Gastroesophageal sphincter (tissue), 3 donors: ENCODE measurements around the gene GNPTAB.

ENCODE experiments used
- EP300 ChIP-seq: sonication (generic); formaldehyde crosslinking; IDR thresholded peaks from one replicate; pipeline ENCODE4 v1.6.1; 2017; ENCODE audit warnings: antibody characterized with exemption, mild to moderate bottlenecking
- POLR2A ChIP-seq, 2 donors: fragments of 450-650 bp; IDR thresholded peaks; one replicate each; pipeline ENCODE4 v1.6.1; 2017; ENCODE audit warnings: antibody characterized with exemption in 2 of 2, mild to moderate bottlenecking in 2 of 2, moderate library complexity in 1 of 2
- POLR2AphosphoS5 ChIP-seq: sonication (generic); formaldehyde crosslinking; IDR thresholded peaks from one replicate; pipeline ENCODE4 v1.6.1; 2017; ENCODE audit warnings: antibody characterized with exemption
- TF ChIP-seq, protein P1 (sequence below), 4 experiments: fragments of 200-600 bp in 2 of 4; fragments of 450-650 bp in 2 of 4; sonication (generic) in 1 of 4; IDR thresholded peaks; one replicate each; pipeline ENCODE4 v1.5.1; 2017 to 2019; ENCODE audit warnings: antibody characterized with exemption in 4 of 4, mild to moderate bottlenecking in 2 of 4, moderate library complexity in 2 of 4

DNA sequence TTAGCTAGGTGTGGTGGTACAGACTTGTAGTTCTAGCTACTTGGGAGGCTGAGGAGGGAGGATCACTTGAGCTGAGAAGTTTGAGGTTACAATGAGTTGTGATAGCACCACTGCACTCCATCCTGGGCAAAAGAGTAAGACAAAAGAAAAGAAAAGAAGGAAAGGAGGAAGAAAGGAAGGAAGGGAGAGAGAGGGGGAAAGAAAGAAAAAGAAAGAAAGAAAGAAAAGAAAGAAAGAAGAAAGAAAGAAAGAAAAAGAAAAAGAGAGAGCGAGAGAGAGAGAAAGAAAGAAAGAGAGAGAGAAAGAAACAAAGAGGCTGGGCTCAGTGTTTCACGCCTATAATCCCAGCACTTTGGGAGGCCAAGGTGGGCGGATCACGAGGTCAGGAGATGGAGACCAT is 10.3 kb upstream of the GNPTAB start:
- TF ChIP-seq EP300 (no peak), POLR2AphosphoS5 (no peak), POLR2A (IDR thresholded peaks at IDR 0.05) (no peak)
- TF ChIP-seq, protein P1, sequence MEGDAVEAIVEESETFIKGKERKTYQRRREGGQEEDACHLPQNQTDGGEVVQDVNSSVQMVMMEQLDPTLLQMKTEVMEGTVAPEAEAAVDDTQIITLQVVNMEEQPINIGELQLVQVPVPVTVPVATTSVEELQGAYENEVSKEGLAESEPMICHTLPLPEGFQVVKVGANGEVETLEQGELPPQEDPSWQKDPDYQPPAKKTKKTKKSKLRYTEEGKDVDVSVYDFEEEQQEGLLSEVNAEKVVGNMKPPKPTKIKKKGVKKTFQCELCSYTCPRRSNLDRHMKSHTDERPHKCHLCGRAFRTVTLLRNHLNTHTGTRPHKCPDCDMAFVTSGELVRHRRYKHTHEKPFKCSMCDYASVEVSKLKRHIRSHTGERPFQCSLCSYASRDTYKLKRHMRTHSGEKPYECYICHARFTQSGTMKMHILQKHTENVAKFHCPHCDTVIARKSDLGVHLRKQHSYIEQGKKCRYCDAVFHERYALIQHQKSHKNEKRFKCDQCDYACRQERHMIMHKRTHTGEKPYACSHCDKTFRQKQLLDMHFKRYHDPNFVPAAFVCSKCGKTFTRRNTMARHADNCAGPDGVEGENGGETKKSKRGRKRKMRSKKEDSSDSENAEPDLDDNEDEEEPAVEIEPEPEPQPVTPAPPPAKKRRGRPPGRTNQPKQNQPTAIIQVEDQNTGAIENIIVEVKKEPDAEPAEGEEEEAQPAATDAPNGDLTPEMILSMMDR (IDR thresholded peaks at IDR 0.05), result no peak
